ENCODE results near the gene FCAMR. TPM values are rescaled to one million over a fixed set of nuclear protein-coding genes. Genes with fewer than 3 reads are reported as not detected.

FCAMR gene
- total RNA-seq, 4 donors from 2014 or later: not detected

DNA sequence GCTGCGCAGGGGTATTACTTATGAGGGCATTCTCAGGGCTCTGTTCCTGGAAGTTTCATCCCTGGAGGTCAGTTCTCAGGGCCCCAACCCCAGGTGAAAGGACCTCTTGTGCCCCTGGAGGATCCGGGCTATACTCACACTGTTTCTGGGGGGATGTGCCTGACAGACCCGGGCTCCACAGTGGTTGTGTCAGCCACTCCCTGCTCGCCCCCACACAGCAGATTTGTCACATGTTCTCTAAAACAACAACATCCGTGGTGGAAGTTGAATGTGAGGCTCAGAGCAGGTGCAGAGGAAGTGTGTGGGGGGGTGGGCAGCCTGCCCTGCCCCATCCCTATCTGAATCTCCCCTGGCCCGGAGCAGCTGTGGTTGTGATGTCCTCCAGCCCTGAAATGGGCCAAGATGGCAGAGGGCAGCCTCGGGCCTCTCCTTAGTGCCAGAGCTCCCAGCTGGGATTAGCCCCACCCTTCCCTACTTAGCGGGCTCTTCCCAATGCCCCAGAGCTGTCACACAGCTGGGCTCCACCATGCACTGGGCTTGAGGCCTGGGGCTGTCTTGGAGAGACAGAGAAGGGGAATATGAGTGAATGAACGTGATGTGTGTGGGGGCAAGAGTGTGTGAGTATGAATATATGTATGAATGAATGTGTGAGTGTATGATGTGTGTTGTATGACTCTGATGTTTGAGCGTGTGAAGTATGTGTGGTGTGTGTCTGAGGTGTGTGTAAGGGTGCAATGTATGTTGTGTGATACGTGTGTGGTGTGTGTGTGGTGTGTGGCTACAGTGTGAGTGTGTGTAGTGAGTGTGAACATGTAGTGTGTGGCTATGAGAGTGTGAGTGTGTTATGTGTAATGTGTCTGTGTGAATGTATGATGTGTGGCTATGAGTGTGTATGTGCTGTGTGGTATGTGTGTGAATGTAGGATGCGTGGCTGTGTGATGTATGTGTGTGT, 47.0 kb downstream of the FCAMR start:
- no peak overlapping the region for H3K27ac ChIP-seq
- H3K9me3 ChIP-seq: no peaks in the 10 kb centered on the region
- no peak for TF ChIP-seq CTCF (IDR thresholded peaks at IDR 0.05)
- no peak for TF ChIP-seq POLR2A (IDR thresholded peaks at IDR 0.05)
- no peaks in the 10 kb centered on the region for H3K36me3 ChIP-seq
- H3K27me3 ChIP-seq: no peaks in the 10 kb centered on the region
- intact Hi-C loops (cut with DNase I; ENCODE audit: low total_unique reads): no loop called here
- H3K4me1 ChIP-seq: no peaks in the 10 kb centered on the region
- no peak overlapping the region for H3K4me3 ChIP-seq
- no peak for DNase-seq

GRCh38 chr1:206922524-206922923, 47.7 kb downstream of the FCAMR start:
- no peaks in the 10 kb centered on the region for H3K36me3 ChIP-seq
- TF ChIP-seq POLR2A (IDR thresholded peaks at IDR 0.05): no peak
- no peak for TF ChIP-seq CTCF (IDR thresholded peaks at IDR 0.05)
- H3K27ac ChIP-seq: no peak overlapping the region
- no peak overlapping the region for H3K4me3 ChIP-seq
- intact Hi-C loops (cut with DNase I; ENCODE audit: low total_unique reads): no loop called here
- H3K27me3 ChIP-seq: no peaks in the 10 kb centered on the region
- DNase-seq: no peak
- H3K9me3 ChIP-seq: no peaks in the 10 kb centered on the region
- H3K4me1 ChIP-seq: no peaks in the 10 kb centered on the region

- intact Hi-C loops (cut with DNase I; ENCODE audit: low total_unique reads): no loop called here
- H3K27me3 ChIP-seq: no peaks in the 10 kb centered on the region
- no peaks in the 10 kb centered on the region for H3K9me3 ChIP-seq
- no peak within 1 kb of the TSS for H3K27ac ChIP-seq
- H3K36me3 ChIP-seq: no peaks in the 10 kb centered on the region
- DNase-seq: no peak
- TF ChIP-seq POLR2A (IDR thresholded peaks at IDR 0.05) (no peak), CTCF (IDR thresholded peaks at IDR 0.05) (no peak)
- H3K4me1 ChIP-seq: no peaks in the 10 kb centered on the region
- no peak within 1 kb of the TSS for H3K4me3 ChIP-seq
Observed at GRCh38 chr1:206921772-206922265, 48.4 kb downstream of the FCAMR start, which contains the start of gene FCMR. FCMR (minus strand) TSS chr1:206921941; CDS start chr1:206921854, 87 bp downstream.

GRCh38 chr1:206918076-206918475, 52.2 kb downstream of the FCAMR start:
- no peak for TF ChIP-seq CTCF (IDR thresholded peaks at IDR 0.05)
- no peak for TF ChIP-seq POLR2A (IDR thresholded peaks at IDR 0.05)
- Histone ChIP-seq H3K9me3 (no peaks in the 10 kb centered on the region), H3K36me3 (no peaks in the 10 kb centered on the region), H3K4me3 (no peak overlapping the region), H3K27me3 (no peaks in the 10 kb centered on the region), H3K4me1 (no peaks in the 10 kb centered on the region), H3K27ac (no peak overlapping the region)
- intact Hi-C loops (cut with DNase I; ENCODE audit: low total_unique reads): no loop called here
- DNase-seq: no peak

DNA sequence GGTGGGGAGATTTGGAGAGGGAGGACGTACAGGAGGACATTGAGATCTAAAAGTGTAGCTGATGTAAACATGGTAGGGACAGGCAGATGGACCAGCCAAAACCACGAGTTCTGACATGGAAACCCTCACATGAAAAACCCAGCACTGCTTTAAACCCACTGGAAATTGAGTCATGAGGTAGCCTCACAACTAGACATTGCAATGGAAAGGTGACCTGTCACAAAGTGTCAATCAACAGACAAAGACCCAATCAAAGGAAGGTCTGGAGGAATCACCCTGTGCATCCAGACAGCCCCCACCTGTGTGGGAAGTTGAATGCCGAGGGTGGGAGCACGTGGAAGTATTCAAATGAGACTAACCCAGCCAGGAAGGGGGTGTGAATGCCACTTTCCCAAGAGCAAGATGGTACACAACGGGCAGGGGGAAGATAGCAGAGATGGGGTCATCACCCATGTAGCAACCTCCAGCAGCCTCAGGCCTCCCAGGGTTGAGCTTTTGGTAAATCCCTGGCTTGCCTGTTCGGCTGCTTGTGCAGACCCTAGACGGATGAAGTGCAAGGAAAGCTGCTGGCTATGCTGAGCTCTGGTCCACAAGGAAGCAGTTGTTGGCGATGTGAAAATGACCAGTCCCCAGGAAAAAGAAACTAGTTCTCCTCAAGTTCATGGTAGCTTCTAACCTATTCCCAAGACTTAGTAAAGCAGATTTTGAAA, 54.1 kb downstream of the FCAMR start:
- Histone ChIP-seq H3K36me3 (no peaks in the 10 kb centered on the region), H3K4me1 (no peaks in the 10 kb centered on the region), H3K9me3 (no peaks in the 10 kb centered on the region), H3K4me3 (no peak overlapping the region), H3K27me3 (no peaks in the 10 kb centered on the region), H3K27ac (no peak overlapping the region)
- TF ChIP-seq CTCF (IDR thresholded peaks at IDR 0.05) (no peak), POLR2A (IDR thresholded peaks at IDR 0.05) (no peak)
- no peak for DNase-seq
- intact Hi-C loops (cut with DNase I; ENCODE audit: low total_unique reads): no loop called here

All from uterus (tissue), 4 donors.